Hematopoietic multipotent progenitor cell treated with erythropoietin and hydrocortisone succinate and interleukin-3 and kit ligand, for 4 days (in vitro differentiated cells): ENCODE results near the gene NKX2-3.

Source experiments
- DNase-seq: peaks from one replicate; pipeline ENCODE4 v3.0.0-alpha.2; 2015

NKX2-3 gene

GRCh38 chr10:99532687-99533495, at the start of gene NKX2-3:
Gene NKX2-3 (plus strand): TSS chr10:99532942. CDS start chr10:99533132, 190 bp downstream.
- DNase-seq = peak; percentile 98

- DNase-seq = peak; percentile 39
These were observed 47.8 kb upstream of the NKX2-3 start for GRCh38 chr10:99484626-99485581.

- no peak for DNase-seq
These were observed 45.5 kb upstream of the NKX2-3 start for GRCh38 chr10:99487125-99487807.

DNA sequence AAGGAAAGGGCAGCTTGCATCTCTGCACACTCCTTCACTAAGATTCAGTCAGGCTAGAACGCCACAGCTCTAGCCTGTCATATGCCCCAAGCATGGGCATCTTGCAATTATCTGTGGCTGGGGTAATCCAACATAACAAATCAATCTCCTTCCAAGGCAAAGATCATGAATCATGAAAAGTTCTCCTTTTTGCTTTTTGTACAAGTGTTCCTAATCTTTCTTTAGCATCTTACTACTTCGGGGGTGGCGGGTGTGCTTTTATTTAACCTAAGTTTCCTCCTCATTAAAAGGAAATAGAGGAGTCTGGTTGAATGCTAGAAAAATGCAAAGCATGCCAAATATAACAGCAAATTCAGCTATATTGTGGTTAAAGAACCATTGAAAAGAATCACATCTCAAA, 43.5 kb upstream of the NKX2-3 start:
- DNase-seq = peak; percentile 42

GRCh38 chr10:99497343-99498025, 35.3 kb upstream of the NKX2-3 start:
- no peak for DNase-seq

GRCh38 chr10:99506416-99506815, 26.3 kb upstream of the NKX2-3 start:
- DNase-seq = no peak

- DNase-seq = peak; percentile 16
These were observed 25.5 kb upstream of the NKX2-3 start for GRCh38 chr10:99507265-99507664.

DNA sequence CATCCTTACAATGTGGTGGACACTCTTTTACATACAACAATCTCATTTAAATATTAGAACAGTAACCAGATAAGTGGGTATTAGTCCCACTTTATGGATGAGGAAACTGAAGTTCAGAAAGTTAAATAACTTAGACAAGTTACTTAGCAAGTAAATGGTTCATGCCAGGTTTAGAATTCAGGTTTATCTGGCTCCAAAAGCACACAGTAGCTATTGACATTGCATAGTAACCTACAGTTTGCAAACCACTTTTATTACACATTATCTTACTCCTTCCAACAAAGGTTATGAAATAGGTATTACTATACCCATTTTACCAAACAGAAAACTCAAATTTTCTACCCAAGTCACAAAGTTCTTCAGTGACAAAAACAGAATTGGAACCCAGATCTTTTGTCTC, 19.7 kb upstream of the NKX2-3 start:
- DNase-seq = no peak

- no peak for DNase-seq
These were observed 13.1 kb upstream of the NKX2-3 start for GRCh38 chr10:99519690-99520039.

- DNase-seq = peak; percentile 85
These were observed 12.5 kb upstream of the NKX2-3 start for GRCh38 chr10:99520040-99520846.

GRCh38 chr10:99520847-99521764, 11.6 kb upstream of the NKX2-3 start:
- DNase-seq = peak; percentile 57

DNA sequence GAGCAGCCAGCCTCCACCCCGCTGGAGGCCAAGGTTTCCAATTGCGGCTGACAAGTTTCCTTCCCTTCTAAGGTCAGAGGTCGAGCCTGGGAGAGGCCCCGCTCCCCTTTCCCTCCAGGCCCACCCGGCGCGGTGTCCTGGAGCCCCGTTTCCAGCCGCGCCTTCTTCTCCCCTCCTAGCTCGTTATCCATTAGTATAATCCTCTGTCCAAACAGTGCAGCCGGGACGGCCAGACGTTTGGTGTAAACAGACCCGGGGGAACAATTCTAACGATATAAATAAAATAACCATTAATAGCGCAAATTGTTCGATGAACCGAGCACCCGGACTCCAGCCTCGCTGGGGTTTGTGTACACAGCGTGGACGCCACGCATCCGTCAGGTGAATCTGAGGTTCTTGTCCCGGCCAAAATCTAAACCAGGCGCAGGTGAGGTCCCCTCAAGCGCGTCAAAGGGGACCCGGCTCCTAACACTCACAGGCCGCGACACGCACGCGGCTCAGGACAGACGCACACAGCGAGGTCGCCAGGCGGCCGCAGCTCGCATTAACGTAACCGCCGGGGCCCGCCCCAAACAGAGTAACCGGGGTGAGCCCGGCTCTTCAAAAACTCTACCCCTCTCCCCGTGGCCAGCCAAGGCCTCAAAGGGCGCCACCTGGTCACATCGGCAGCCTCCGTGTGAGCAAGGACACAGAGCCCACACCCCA, 10.8 kb upstream of the NKX2-3 start:
- DNase-seq = no peak

DNA sequence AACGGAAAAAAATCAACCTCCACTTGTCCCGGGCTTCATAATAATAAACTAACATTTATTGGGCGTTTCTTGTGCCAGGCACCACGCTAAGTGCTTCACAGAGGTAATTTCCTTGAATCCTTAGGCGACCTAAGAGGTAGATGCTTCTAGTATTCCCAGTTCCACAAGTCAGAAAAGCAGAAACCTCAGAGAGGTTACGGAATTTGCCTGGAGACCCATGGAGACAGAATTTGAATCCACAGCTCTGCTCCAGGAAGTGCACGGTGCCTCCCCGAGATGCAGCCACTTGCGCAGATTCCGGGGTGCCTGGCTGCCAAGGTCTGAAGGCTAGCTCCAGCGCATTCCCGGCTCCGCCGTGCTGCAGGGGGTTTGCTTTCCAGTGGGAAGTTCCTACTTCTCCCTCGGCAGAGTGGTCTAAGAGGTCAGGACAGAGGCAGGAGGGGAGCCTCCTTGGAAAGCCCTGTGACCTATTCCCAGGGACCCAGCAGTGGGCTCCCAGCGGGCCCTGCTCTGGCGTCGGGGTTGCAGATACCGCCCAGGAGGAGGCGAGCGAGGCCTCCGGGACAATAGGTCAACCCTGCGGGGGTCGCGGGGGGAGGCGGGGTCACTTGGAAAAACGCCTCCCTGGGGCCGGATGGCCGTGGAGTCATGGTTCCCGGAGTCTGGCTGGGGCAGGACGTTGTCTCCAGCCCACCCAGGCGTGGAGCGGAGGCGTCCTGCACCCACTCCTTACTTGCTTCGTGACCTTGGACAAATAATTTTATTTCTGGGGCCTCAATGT, 10.1 kb upstream of the NKX2-3 start:
- no peak for DNase-seq

GRCh38 chr10:99523251-99523773, 9.4 kb upstream of the NKX2-3 start:
- peak; percentile 52 for DNase-seq

DNA sequence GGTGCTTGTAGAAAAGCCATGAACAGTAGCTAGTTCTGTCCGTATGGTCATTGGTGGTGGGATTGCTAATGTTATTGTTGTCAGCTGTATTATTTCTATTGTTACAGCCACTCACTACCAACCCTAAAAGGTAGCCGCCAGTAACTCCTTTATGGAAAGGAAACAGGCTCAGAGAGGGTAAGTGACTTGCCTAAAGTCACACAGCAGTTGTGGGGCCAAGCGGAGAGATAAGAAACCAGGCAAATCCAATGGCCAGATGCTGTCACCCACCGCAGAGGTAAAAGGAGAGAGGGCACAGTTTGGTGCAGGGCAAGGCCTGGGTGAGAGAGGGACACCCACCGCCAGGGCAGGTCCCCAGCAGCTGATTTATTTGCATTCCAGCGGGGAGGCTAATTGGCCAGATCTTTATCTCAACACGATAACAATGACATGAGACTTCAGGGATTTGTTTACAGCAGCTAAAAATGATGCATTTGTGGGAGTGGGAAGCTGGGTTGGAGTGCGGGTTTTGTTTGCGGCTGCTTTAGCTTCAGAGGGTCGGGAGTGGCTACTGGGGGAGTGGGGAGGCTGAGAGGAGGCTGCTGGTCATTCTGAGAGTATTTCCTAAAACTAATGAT, 8.6 kb upstream of the NKX2-3 start:
- DNase-seq = no peak

GRCh38 chr10:99524736-99525380, 7.9 kb upstream of the NKX2-3 start:
- no peak for DNase-seq

- DNase-seq = no peak
These were observed 6.8 kb upstream of the NKX2-3 start for GRCh38 chr10:99525897-99526296.
